Measurements from ENCODE around the gene FUBP1. TPM values are rescaled to one million over a fixed set of nuclear protein-coding genes. Genes with fewer than 3 reads are reported as not detected.

FUBP1 gene
- total and polyA plus RNA-seq, 9 of the 15 experiments (the other 6 are each of a cell fraction or from before 2014, with no cell fraction given) = 104 to 294 (median 213) TPM

DNA sequence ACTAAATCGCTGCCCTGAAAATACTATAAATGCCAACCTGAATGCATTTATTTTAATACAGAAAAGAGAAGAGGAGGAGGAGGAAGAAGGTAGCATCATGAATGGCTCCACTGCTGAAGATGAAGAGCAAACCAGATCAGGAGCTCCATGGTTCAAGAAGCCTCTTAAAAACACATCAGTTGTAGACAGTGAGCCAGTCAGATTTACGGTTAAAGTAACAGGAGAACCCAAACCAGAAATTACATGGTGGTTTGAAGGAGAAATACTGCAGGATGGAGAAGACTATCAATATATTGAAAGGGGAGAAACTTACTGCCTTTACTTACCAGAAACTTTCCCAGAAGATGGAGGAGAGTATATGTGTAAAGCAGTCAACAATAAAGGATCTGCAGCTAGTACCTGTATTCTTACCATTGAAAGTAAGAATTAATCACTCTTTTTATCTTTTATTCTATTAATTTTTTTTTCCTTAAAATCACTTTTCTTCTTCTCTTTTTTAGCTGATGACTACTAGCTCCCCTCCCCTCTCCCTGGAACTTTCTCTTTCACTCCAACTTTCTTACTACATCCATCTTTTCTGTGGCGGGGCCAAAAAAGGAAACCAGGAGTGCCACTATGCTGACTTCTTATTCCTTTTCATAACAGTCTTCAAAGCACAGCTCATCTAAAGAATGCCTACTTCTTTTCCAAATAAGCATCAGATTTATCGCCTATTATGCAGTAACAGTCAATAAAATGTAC lies 36.3 kb downstream of the FUBP1 start:
- FAIRE-seq = no peak
- peak; percentile 27 for ATAC-seq
- H3K4me2 ChIP-seq (ENCODE audit: insufficient read depth, low read length) = no peak overlapping the region
- no peaks in the 10 kb centered on the region for H3K4me1 ChIP-seq (replicated peaks in 1 of 2; ENCODE audit: control insufficient read depth in 2 of 2, insufficient read depth in 2 of 2, low read length in 2 of 2)
- no peak overlapping the region for H2AFZ ChIP-seq (ENCODE audit: low read depth, low read length)
- no peaks in the 10 kb centered on the region for H4K20me1 ChIP-seq (replicated peaks; ENCODE audit: control insufficient read depth, insufficient read depth, low read length)
- in situ Hi-C loops (cut with MboI) = no loop called here
- TF ChIP-seq ILK (tag; IDR thresholded peaks at IDR 0.05; ENCODE audit: borderline replicate concordance, low read depth) (no peak), SP2 (IDR thresholded peaks at IDR 0.05; ENCODE audit: extremely low read depth, low read depth, low read length, poor library complexity, severe bottlenecking) (no peak), TSC22D4 (tag; IDR thresholded peaks at IDR 0.05) (no peak), POLR2A (conservative IDR thresholded peaks at IDR 0.05) (0 out of 2 replicates have a peak, but pooled peaks have one; percentile 55), SUPT5H (IDR thresholded peaks at IDR 0.05) (peak; percentile 62)
- no peaks in the 10 kb centered on the region for H3K9me3 ChIP-seq (replicated peaks; ENCODE audit: control insufficient read depth, insufficient read depth, low read depth, low read length)
- H3K4me3 ChIP-seq = no peak overlapping the region
- H3K9ac ChIP-seq (ENCODE audit: insufficient read depth in 1 of 2, low read depth in 2 of 2, low read length in 2 of 2) = no peak overlapping the region
- CTCF ChIA-PET (ENCODE audit: low intra/inter-chr PET ratio) = no interaction called here
- H3K36me3 ChIP-seq (ENCODE audit: control insufficient read depth, insufficient read depth, low read length) = peaks cover 44% of the 10 kb centered on the region
- no peaks in the 10 kb centered on the region for H3K9me1 ChIP-seq (ENCODE audit: control insufficient read depth, insufficient read depth, low read length)
- H3K27me3 ChIP-seq (ENCODE audit: control insufficient read depth in 2 of 2, insufficient read depth in 2 of 2, low read length in 2 of 2) = no peaks in the 10 kb centered on the region
- intact Hi-C loops (cut with micrococcal nuclease) = no loop called here
- BruUV-seq (replicated peaks) = no TSS peak
- POLR2A ChIA-PET = interaction anchor here (0.7 to 1.3 kb wide), 5 partner anchors 9 to 301 kb away, joined by 3 to 7 read pairs (median 3); no protein-coding TSS in a partner anchor
- no peak for DNase-seq (ENCODE audit: extremely low read depth in 1 of 4, low spot score in 3 of 4)
- 89% methylated on average over 3 of the region's 4 CpGs for WGBS (ENCODE audit: insufficient coverage, low coverage, missing lambda C conversion rate)
- H3K79me2 ChIP-seq (ENCODE audit: control insufficient read depth, insufficient read depth, low read length) = peaks cover 4% of the 10 kb centered on the region; the same call in 1 of the 3 replicates
- no peak overlapping the region for H3K27ac ChIP-seq (ENCODE audit: extremely low read depth, low read depth, low read length)
